ACHN (cell line): ENCODE results near the gene KCNK13.

Experiments
- DNase-seq: peaks from one replicate; pipeline ENCODE4 v3.0.0-alpha.2; 2015
- in situ Hi-C: cut with HindIII; loops from 2 replicates; pipeline ENCODE4 v1.10.0; 2017; ENCODE audit warnings: low sequenced_read_pairs, low pct_ligation_motif_present, low pct_unique_long_range_greater_than_20kb

The KCNK13 gene

GRCh38 chr14:90111895-90112534 lies 50.2 kb downstream of the KCNK13 start:
- in situ Hi-C loops = no loop called here
- peak; percentile 48 for DNase-seq

DNA sequence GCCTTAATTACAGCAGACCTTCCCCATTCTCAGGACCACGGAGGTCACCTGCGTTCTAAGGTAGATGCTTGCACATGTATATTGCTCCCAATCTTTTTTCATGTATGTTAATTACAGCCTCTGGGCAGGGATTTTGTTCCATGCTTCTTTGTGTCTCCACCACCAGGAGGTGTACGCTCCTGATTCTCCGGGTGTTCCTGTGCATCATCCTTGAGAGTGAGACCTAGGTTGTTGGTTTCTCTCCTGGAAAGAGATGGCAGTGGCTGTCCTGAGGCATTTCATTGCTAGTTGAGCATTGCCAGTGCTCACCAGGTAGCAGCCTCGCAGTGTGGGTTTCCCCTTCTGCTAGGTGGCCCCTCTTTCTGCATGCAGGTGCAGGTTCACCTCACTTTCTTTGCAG lies 52.8 kb downstream of the KCNK13 start:
- in situ Hi-C loops = no loop called here

DNA sequence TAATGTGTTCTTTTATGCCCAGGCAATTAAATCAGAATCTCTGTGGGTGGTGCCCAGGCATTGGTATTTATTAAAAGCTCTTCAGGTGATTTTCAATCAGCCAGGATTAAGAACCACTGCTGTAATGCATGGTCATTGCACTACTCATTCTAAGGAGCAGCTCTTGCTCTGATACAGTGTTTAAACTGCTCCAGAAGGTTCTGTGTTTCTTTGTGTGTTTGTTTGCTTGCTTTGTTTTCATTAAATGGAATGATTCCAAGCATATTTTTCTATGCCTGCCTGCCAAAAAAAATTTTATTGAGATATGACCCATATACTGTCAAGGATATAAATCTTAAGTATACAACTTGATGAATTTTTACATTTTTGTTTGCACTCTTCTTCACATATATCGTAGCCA lies 54.0 kb downstream of the KCNK13 start:
- in situ Hi-C loops = no loop called here
- no peak for DNase-seq

More for the DNA sequence above, 52.8 kb downstream of the KCNK13 start:
- no peak for DNase-seq

- DNase-seq = no peak
- in situ Hi-C loops = no loop called here
These were observed 54.6 kb downstream of the KCNK13 start for GRCh38 chr14:90116444-90116843.

DNA sequence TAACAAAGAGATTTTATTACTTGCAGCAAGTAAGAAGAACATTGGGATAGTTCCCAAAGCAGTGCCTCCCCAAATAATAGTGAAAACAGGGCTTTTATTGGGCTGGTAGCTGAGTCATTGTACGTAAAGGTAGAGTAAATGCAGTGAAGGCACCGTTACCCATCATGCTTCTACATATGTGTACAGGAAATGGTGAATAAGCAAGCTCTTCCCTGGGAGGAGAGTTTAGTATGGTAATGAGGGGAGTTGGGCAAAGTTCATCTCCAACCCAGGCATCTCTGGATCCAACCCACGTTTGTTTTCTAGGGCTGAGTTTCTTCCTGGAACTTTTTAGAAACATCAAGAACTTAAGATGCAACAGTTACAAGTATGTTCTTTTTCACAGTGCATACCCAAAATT lies 56.2 kb downstream of the KCNK13 start:
- DNase-seq = no peak
- in situ Hi-C loops = no loop called here

DNA sequence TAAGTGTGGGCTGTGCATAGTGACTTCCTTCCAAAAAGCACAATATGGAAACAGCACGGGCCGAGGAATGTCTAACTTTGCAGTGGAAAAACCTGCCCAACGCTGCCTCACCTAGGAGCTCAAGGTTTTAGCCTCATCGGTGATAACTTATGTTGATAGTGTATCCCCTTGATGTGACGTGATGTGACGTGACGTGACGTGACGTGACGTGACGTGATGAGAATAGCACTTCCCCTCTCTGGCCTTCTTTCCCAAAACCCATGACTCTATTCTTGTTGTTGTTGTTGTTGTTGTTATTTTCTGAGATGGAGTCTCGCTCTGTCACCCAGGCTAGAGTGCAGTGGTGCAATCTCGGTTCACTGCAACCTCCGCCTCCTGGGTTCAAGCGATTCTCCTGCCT lies 64.5 kb downstream of the KCNK13 start:
- DNase-seq = no peak
- in situ Hi-C loops = no loop called here

- in situ Hi-C loops = no loop called here
- DNase-seq = no peak
These were observed 71.2 kb downstream of the KCNK13 start for GRCh38 chr14:90132821-90133570.

DNA sequence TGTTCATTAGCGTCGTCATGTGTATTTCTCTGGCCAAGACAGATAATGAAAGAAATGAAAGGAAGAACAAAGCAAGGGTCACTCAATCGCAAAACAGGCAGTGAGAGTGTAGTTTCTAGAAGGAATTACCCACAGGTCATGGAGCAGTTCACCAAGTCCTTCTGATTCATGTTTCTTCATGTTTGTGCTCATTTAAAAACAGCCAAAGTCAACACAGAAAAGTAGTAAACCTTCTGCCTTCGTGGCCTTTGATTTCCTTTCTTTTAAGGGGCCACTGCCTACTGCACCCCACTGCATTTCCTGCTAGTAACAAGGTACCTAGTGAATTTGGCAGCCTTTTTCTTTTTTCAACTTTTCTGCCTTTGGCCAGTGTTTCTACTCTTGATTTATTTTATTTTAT lies 75.1 kb downstream of the KCNK13 start:
- in situ Hi-C loops = no loop called here

DNA sequence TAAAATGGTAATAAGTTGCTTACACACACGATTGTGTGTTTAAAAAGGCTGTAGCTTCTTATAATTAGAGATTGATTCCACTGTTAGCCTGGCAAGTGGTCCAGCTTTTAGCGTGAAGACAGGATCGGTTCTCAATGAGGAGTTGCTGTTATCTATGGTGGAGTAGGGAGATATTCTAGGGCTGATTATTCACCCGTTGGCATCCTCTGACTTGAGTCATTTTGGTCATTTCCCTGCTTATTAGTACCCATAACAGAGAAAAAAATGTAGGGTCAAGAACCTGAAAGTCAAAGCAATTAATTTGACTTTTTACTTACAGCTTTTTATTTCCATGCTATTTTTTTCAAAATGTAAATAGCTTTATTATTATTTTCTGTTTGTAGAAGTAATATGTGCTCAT lies 76.0 kb downstream of the KCNK13 start:
- in situ Hi-C loops = no loop called here
- no peak for DNase-seq

More for the DNA sequence above, 75.1 kb downstream of the KCNK13 start:
- DNase-seq = no peak

DNA sequence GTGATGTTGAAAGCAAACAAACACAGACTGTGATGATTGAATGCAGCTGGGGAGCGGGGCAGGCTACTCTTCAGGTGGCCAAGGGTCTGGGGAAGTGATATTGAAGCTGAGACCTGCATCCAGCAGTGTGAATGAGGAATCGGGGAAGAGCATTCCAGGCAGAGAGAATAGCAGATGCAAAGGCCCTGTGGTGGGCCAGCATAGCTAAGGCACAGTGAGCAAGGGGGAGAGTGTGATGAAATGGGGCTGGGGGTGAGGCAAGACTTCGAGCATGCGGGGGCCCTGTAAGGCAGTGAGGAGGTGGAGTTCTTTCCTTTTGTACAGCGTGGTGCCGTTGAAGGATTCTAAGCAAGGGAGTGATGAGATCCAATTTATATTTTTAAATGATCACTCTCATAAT lies 77.4 kb downstream of the KCNK13 start:
- DNase-seq = no peak
- in situ Hi-C loops = no loop called here

GRCh38 chr14:90140298-90140955 lies 78.6 kb downstream of the KCNK13 start:
- DNase-seq = no peak
- in situ Hi-C loops = no loop called here

DNA sequence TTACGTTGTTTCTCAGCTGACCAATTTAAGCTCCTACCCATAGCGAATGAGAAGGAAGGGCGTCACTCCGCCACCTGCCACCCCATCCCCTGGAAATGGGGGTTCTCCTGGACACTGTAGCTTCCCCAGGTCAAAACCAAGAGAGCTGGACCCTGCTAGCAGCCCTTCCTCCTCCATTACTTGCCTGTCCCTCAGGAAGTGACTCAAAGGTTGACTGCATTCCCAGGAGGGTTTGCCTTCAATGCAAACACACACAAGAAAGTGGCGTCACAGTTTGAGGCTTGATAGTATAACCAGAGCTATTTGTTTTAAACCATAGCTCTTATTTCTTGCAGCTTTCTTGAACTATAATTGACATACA lies 79.1 kb downstream of the KCNK13 start:
- in situ Hi-C loops = no loop called here
- DNase-seq = no peak

- in situ Hi-C loops = no loop called here
- no peak for DNase-seq
These were observed 91.6 kb downstream of the KCNK13 start for GRCh38 chr14:90153429-90153828.

- in situ Hi-C loops = no loop called here
These were observed 92.3 kb downstream of the KCNK13 start for GRCh38 chr14:90154110-90154509.

DNA sequence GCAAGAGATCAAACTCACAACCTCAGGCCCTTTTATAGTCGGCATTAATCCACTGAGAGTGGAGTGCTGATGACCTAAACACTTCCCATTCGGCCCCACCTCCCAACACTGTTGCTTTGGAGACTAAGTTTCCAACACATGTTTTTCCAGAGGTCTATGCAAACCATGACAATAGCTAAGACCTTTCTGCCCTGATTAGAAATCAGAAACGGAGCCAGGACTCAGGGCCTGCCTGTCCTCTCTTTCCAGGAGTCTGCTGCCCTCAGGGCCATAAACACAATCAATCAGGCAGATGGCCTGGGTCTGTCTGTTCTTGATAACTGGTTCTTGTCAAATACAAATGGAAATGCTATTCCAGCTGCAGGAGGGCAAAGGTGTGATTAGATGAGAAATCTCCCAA lies 97.4 kb downstream of the KCNK13 start:
- DNase-seq = no peak
- in situ Hi-C loops = no loop called here

More at GRCh38 chr14:90154110-90154509, 92.3 kb downstream of the KCNK13 start:
- no peak for DNase-seq

GRCh38 chr14:90159688-90160087 lies 97.9 kb downstream of the KCNK13 start:
- in situ Hi-C loops = no loop called here
- no peak for DNase-seq

- in situ Hi-C loops = no loop called here
- no peak for DNase-seq
These were observed 99.3 kb downstream of the KCNK13 start for GRCh38 chr14:90161129-90161528.

DNA sequence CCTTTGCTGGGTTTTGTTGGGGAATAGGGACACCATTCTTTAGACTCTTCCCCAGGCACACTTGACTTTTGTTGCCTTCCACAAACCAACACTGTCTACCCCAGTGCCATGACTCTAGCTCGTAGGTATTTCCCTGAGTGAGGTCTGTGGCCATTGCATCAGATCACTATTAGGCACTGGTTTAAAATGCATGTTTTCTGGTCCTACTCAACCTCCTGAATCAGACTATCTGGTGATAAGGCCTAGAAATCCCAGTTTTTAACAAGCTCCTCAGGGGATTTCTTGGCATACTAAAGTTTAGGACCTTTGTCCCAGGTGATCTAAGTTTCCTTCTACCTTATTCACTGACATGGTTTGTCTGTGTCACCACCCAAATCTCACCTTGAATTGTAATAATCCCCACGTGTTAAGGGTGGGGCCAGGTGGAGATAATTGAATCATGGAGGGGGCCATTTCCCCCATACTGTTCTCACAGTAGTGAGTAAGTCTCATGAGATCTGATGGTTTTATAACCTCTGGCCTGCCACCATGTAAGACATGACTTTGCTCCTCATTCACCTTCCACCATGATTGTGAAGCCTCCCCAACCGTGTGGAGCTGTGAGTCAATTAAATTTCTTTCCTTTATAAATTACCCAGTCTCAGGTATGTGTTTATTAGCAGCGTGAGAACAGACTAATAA lies 106.8 kb downstream of the KCNK13 start:
- in situ Hi-C loops = no loop called here
- no peak for DNase-seq

DNA sequence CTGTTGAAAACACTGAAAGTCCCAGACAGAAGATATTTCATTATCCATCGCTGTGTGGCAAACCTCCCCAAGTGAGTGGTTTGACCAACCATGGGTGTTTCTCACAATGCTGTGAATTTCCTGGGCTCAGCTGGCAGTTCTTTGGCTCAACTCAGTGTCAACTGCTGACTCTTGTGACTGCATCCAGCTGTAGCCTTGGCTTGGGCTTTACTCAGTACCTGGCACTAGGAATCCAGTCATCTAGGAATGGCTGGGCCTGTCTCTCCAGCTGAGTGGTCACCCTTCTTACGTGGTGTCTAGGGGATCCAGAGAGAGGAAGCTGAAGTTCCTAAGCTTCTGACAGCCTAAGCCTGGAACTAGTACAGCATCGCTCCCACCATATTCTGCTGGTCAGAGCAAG lies 113.8 kb downstream of the KCNK13 start:
- in situ Hi-C loops = no loop called here

More for the DNA sequence above, 113.8 kb downstream of the KCNK13 start:
- no peak for DNase-seq
